NT2/D1 (cell line): ENCODE results near the gene CSTF3.

ENCODE experiments used
- DNase-seq: peaks from one replicate; pipeline ENCODE4 v3.0.0-alpha.2; 2011; ENCODE audit warnings: low read depth, low spot score
- H3K27me3 ChIP-seq: 2 replicates; pipeline ENCODE4 v1.6.0; 2011; ENCODE audit warnings: mild to moderate bottlenecking; ENCODE audit not compliant: insufficient read length, insufficient read depth
- H3K36me3 ChIP-seq: 2 replicates; pipeline ENCODE4 v1.6.1; 2011; ENCODE audit warnings: mild to moderate bottlenecking, low read length, mixed read lengths; ENCODE audit not compliant: insufficient read depth, insufficient read length
- H3K4me1 ChIP-seq: 2 replicates; pipeline ENCODE4 v1.5.1; 2011; ENCODE audit not compliant: insufficient read depth, insufficient read length
- H3K4me3 ChIP-seq: 2 replicates; pipeline ENCODE4 v1.5.1; 2011; ENCODE audit warnings: low read depth; ENCODE audit not compliant: insufficient read length
- H3K9ac ChIP-seq: 2 replicates; pipeline ENCODE4 v1.6.0; 2011; ENCODE audit warnings: low read depth; ENCODE audit not compliant: insufficient read length
- H3K9me3 ChIP-seq: 2 replicates; pipeline ENCODE4 v1.5.1; 2011; ENCODE audit warnings: mild to moderate bottlenecking, low read length; ENCODE audit not compliant: insufficient read depth
- SUZ12 ChIP-seq: IDR thresholded peaks from 2 replicates; pipeline ENCODE4 v1.6.1; 2011; ENCODE audit not compliant: insufficient read length, insufficient read depth; ENCODE audit errors: extremely low read depth
- YY1 ChIP-seq: IDR thresholded peaks from 2 replicates; pipeline ENCODE4 v1.6.1; 2011; ENCODE audit not compliant: insufficient read length, insufficient read depth
- ZNF274 ChIP-seq: IDR thresholded peaks from 2 replicates; pipeline ENCODE4 v1.6.1; 2011; ENCODE audit warnings: mild to moderate bottlenecking, low read depth, low read length

CSTF3 gene

GRCh38 chr11:33035011-33035410 is 126.3 kb downstream of the CSTF3 start:
- no peaks in the 10 kb centered on the region for H3K27me3 ChIP-seq
- no peak for DNase-seq
- H3K4me3 ChIP-seq, result no peak overlapping the region
- TF ChIP-seq YY1, result no peak
- no peak for TF ChIP-seq SUZ12
- no peak for TF ChIP-seq ZNF274
- H3K9ac ChIP-seq, result no peak overlapping the region
- H3K36me3 ChIP-seq, result no peaks in the 10 kb centered on the region
- no peaks in the 10 kb centered on the region for H3K9me3 ChIP-seq
- no peaks in the 10 kb centered on the region for H3K4me1 ChIP-seq
